PFSK-1 (cell line): ENCODE measurements around the gene RBMS3.

Experiments used
- POLR2AphosphoS5 ChIP-seq: IDR thresholded peaks from 2 replicates; pipeline ENCODE4 v1.6.1; 2012; ENCODE audit warnings: low read depth, mild to moderate bottlenecking, control low read depth, low read length, moderate library complexity
- REST ChIP-seq, 2 experiments: IDR thresholded peaks; 2 replicates each; pipeline versions ENCODE4 v1.6.1 to v1.8.0; 2011 to 2012; ENCODE audit warnings: low read depth in 2 of 2, low read length in 2 of 2, control low read depth in 1 of 2, inconsistent platforms in 1 of 2, mild to moderate bottlenecking in 1 of 2, moderate library complexity in 1 of 2; ENCODE audit not compliant: insufficient read depth in 1 of 2

- TF ChIP-seq POLR2AphosphoS5 (no peak), REST (IDR thresholded peaks at IDR 0.05; ENCODE audit: insufficient read depth in 1 of 2, low read depth in 2 of 2, low read length in 2 of 2) (no peak)
Observed at GRCh38 chr3:29381595-29381994, 100.7 kb downstream of the RBMS3 start.
